H9 (cell line): ENCODE measurements around the gene CHAF1A. TPM values are rescaled to one million over a fixed set of nuclear protein-coding genes. Genes with fewer than 3 reads are reported as not detected.
A peak's percentile ranks its signal among the peaks of the same experiment; 100 is the strongest.

Source experiments
- DNase-seq: peaks from one replicate; pipeline ENCODE4 v3.0.0-alpha.2; 2017
- H2AFZ ChIP-seq: one replicate; pipeline ENCODE4 v1.6.1; 2013; ENCODE audit warnings: mild to moderate bottlenecking, low read length, control low read depth, moderate library complexity
- H2AK5ac ChIP-seq: 2 replicates; pipeline ENCODE4 v1.6.1; 2013; ENCODE audit warnings: low read length, control low read depth, mixed read lengths; ENCODE audit not compliant: insufficient read length
- H2BK120ac ChIP-seq: one replicate; pipeline ENCODE4 v1.6.1; 2013; ENCODE audit warnings: low read depth, mild to moderate bottlenecking, low read length, control low read depth, inconsistent platforms; ENCODE audit not compliant: poor library complexity, severe bottlenecking
- H2BK12ac ChIP-seq: 2 replicates; pipeline ENCODE4 v1.6.1; 2013; ENCODE audit warnings: low read length, control low read depth, mixed read lengths, low read depth; ENCODE audit not compliant: insufficient read length
- H2BK15ac ChIP-seq: 2 replicates; pipeline ENCODE4 v1.6.1; 2013; ENCODE audit warnings: low read depth, low read length, control low read depth
- H2BK20ac ChIP-seq: one replicate; pipeline ENCODE4 v1.6.1; 2013; ENCODE audit warnings: low read depth, mild to moderate bottlenecking, low read length, control low read depth, inconsistent platforms; ENCODE audit not compliant: poor library complexity, severe bottlenecking
- H2BK5ac ChIP-seq: 2 replicates; pipeline ENCODE4 v1.6.1; 2013; ENCODE audit warnings: low read length, control low read depth, mixed read lengths; ENCODE audit not compliant: insufficient read length
- H3K14ac ChIP-seq: 2 replicates; pipeline ENCODE4 v1.6.1; 2013; ENCODE audit warnings: low read length, control low read depth; ENCODE audit not compliant: insufficient read depth
- H3K18ac ChIP-seq: 2 replicates; pipeline ENCODE4 v1.6.1; 2013; ENCODE audit warnings: low read depth, mild to moderate bottlenecking, mixed read lengths, low read length, control low read depth; ENCODE audit not compliant: insufficient read length
- H3K23ac ChIP-seq: 2 replicates; pipeline ENCODE4 v1.6.1; 2013; ENCODE audit warnings: low read length, control low read depth, mixed read lengths, low read depth; ENCODE audit not compliant: insufficient read length
- H3K23me2 ChIP-seq: 2 replicates; pipeline ENCODE4 v1.6.1; 2013; ENCODE audit warnings: low read depth, mild to moderate bottlenecking, mixed read lengths, low read length, control low read depth; ENCODE audit not compliant: insufficient read length, poor library complexity, severe bottlenecking
- H3K27ac ChIP-seq: 2 replicates; pipeline ENCODE4 v1.5.1; 2013; ENCODE audit warnings: low read length, control low read depth, mixed read lengths, low read depth; ENCODE audit not compliant: insufficient read length
- H3K27me3 ChIP-seq: 2 replicates; pipeline ENCODE4 v1.6.1; 2013; ENCODE audit warnings: low read length, control low read depth, inconsistent platforms; ENCODE audit not compliant: insufficient read depth
- H3K4ac ChIP-seq: 2 replicates; pipeline ENCODE4 v1.6.1; 2013; ENCODE audit warnings: low read depth, mild to moderate bottlenecking, control low read depth, inconsistent platforms, low read length, moderate library complexity
- H3K4me1 ChIP-seq: 2 replicates; pipeline ENCODE4 v1.6.1; 2013; ENCODE audit warnings: low read length, control low read depth, inconsistent platforms; ENCODE audit not compliant: insufficient read depth
- H3K4me2 ChIP-seq: 2 replicates; pipeline ENCODE4 v1.6.1; 2013; ENCODE audit warnings: low read length, control low read depth, mixed read lengths; ENCODE audit not compliant: insufficient read length, insufficient read depth
- H3K56ac ChIP-seq: 2 replicates; pipeline ENCODE4 v1.6.1; 2013; ENCODE audit warnings: low read depth, mild to moderate bottlenecking, mixed read lengths, low read length, control low read depth; ENCODE audit not compliant: insufficient read length
- H3K79me1 ChIP-seq: 2 replicates; pipeline ENCODE4 v1.6.1; 2013; ENCODE audit warnings: low read depth, mild to moderate bottlenecking, moderate library complexity, low read length, control low read depth, inconsistent platforms; ENCODE audit not compliant: insufficient read depth, poor library complexity, severe bottlenecking
- H3K79me2 ChIP-seq: 2 replicates; pipeline ENCODE4 v1.6.1; 2013; ENCODE audit warnings: low read length, control low read depth, inconsistent platforms; ENCODE audit not compliant: insufficient read depth
- H3K9ac ChIP-seq: 2 replicates; pipeline ENCODE4 v1.6.1; 2013; ENCODE audit warnings: low read length, control low read depth, mixed read lengths; ENCODE audit not compliant: insufficient read length; ENCODE audit errors: extremely low read depth
- H3K9me3 ChIP-seq: one replicate; pipeline ENCODE4 v1.6.1; 2013; ENCODE audit warnings: low read depth, low read length, inconsistent platforms; ENCODE audit not compliant: control insufficient read depth
- H3T11ph ChIP-seq: one replicate; pipeline ENCODE4 v1.6.1; 2013; ENCODE audit warnings: mild to moderate bottlenecking, low read length, control low read depth, inconsistent platforms
- H4K20me1 ChIP-seq: one replicate; pipeline ENCODE4 v1.6.1; 2013; ENCODE audit not compliant: control insufficient read depth, insufficient read length, insufficient read depth
- H4K5ac ChIP-seq: 2 replicates; pipeline ENCODE4 v1.6.1; 2013; ENCODE audit warnings: low read depth, mild to moderate bottlenecking, mixed read lengths, low read length, control low read depth; ENCODE audit not compliant: insufficient read length
- H4K8ac ChIP-seq: replicated peaks from 2 replicates; pipeline ENCODE4 v1.6.1; 2013; ENCODE audit warnings: low read length, control low read depth, mixed read lengths, low read depth; ENCODE audit not compliant: insufficient read length
- H4K91ac ChIP-seq: 2 replicates; pipeline ENCODE4 v1.6.1; 2013; ENCODE audit warnings: low read depth, mild to moderate bottlenecking, moderate library complexity, mixed read lengths, low read length, control low read depth; ENCODE audit not compliant: insufficient read length
- H3K27ac Mint-ChIP-seq, 3 experiments: 2 replicates in 2 of 3; 3 replicates in 1 of 3; pipeline ENCODE4 v1.8.0; 2020 to 2021; ENCODE audit warnings: mixed read lengths in 3 of 3, mild to moderate bottlenecking in 1 of 3, moderate library complexity in 1 of 3
- H3K27me3 Mint-ChIP-seq: 2 replicates; pipeline ENCODE4 v1.8.0; 2021; ENCODE audit warnings: low read depth, mild to moderate bottlenecking, moderate library complexity, mixed read lengths
- H3K36me3 Mint-ChIP-seq, 3 experiments: 2 replicates in 2 of 3; 3 replicates in 1 of 3; pipeline ENCODE4 v1.8.0; 2020 to 2021; ENCODE audit warnings: low read depth in 3 of 3, mixed read lengths in 3 of 3; ENCODE audit not compliant: insufficient read depth in 1 of 3
- H3K4me1 Mint-ChIP-seq, 2 experiments: 2 replicates each; pipeline ENCODE4 v1.8.0; 2020; ENCODE audit warnings: mixed read lengths in 2 of 2
- H3K4me3 Mint-ChIP-seq, 2 experiments: 2 replicates in 1 of 2; 3 replicates in 1 of 2; pipeline ENCODE4 v1.8.0; 2020 to 2021; ENCODE audit warnings: mild to moderate bottlenecking in 2 of 2, mixed read lengths in 2 of 2, moderate library complexity in 1 of 2
- H3K9me3 Mint-ChIP-seq, 2 experiments: 2 replicates in 1 of 2; 3 replicates in 1 of 2; pipeline ENCODE4 v1.8.0; 2020; ENCODE audit warnings: mild to moderate bottlenecking in 2 of 2, mixed read lengths in 2 of 2, moderate library complexity in 1 of 2
- WGBS: extraction: QIAGEN DNeasy Blood & Tissue Kit; methylation state at CpG from one replicate; pipeline ENCODE4 v1.1.7; 2013; ENCODE audit warnings: missing lambda C conversion rate, low lambda C conversion rate, mixed read lengths; ENCODE audit not compliant: insufficient read length; ENCODE audit errors: extremely low coverage; 5-methylcytosine and 5-hydroxymethylcytosine counted together
- total RNA-seq: library from RNA; stranded (reverse); gene quantifications from 2 replicates; pipeline ENCODE4 v1.2.1, GENCODE V29; 2021
- TF ChIP-seq, protein P1 (sequence below): fragments of 200-600 bp; sonication (generic); conservative IDR thresholded peaks from 3 replicates; pipeline ENCODE4 v1.8.0; 2021; ENCODE audit warnings: antibody characterized with exemption, mild to moderate bottlenecking

The CHAF1A gene
- total RNA-seq, 1 experiment from 2014 or later = 143 TPM

GRCh38 chr19:4483385-4483784, 80.9 kb downstream of the CHAF1A start:
- no peak overlapping the region for H3K14ac ChIP-seq
- H3K23ac ChIP-seq = no peak overlapping the region
- no peaks in the 10 kb centered on the region for H3K23me2 ChIP-seq
- H3K56ac ChIP-seq = no peak overlapping the region
- no peak overlapping the region for H2BK15ac ChIP-seq
- no peak overlapping the region for H3K4ac ChIP-seq
- no peaks in the 10 kb centered on the region for H3K9me3 ChIP-seq
- H4K20me1 ChIP-seq = no peaks in the 10 kb centered on the region
- H3K18ac ChIP-seq = no peak overlapping the region
- H2AK5ac ChIP-seq = no peak overlapping the region
- Mint-ChIP-seq H3K27me3 (no peaks in the 10 kb centered on the region), H3K36me3 (peaks cover 16 to 44% (median 41%) of the 10 kb centered on the region in 3 experiments; a peak in 6 of 7 replicates), H3K27ac (peak overlapping the region in 2 of 3 experiments; percentile 19 to 67; a peak in 2 of 7 replicates), H3K4me3 (no peak overlapping the region), H3K9me3 (no peaks in the 10 kb centered on the region), H3K4me1 (no peaks in the 10 kb centered on the region)
- H3K79me1 ChIP-seq = no peaks in the 10 kb centered on the region
- H3K27ac ChIP-seq = no peak overlapping the region
- H2BK12ac ChIP-seq = no peak overlapping the region
- no peak overlapping the region for H4K8ac ChIP-seq
- H2BK20ac ChIP-seq = no peak overlapping the region
- no peak overlapping the region for H3K9ac ChIP-seq
- WGBS = no CpG with 5 or more reads among the region's 19 CpGs
- no peak overlapping the region for H3T11ph ChIP-seq
- DNase-seq = no peak
- no peak overlapping the region for H4K5ac ChIP-seq
- no peaks in the 10 kb centered on the region for H3K27me3 ChIP-seq
- no peaks in the 10 kb centered on the region; the same call in 1 of the 2 replicates for H3K4me1 ChIP-seq
- H3K4me2 ChIP-seq = no peak overlapping the region
- TF ChIP-seq, protein P1, sequence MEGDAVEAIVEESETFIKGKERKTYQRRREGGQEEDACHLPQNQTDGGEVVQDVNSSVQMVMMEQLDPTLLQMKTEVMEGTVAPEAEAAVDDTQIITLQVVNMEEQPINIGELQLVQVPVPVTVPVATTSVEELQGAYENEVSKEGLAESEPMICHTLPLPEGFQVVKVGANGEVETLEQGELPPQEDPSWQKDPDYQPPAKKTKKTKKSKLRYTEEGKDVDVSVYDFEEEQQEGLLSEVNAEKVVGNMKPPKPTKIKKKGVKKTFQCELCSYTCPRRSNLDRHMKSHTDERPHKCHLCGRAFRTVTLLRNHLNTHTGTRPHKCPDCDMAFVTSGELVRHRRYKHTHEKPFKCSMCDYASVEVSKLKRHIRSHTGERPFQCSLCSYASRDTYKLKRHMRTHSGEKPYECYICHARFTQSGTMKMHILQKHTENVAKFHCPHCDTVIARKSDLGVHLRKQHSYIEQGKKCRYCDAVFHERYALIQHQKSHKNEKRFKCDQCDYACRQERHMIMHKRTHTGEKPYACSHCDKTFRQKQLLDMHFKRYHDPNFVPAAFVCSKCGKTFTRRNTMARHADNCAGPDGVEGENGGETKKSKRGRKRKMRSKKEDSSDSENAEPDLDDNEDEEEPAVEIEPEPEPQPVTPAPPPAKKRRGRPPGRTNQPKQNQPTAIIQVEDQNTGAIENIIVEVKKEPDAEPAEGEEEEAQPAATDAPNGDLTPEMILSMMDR = no peak
- H2BK120ac ChIP-seq = no peak overlapping the region
- H2AFZ ChIP-seq = no peak overlapping the region
- H4K91ac ChIP-seq = no peak overlapping the region
- H3K79me2 ChIP-seq = no peaks in the 10 kb centered on the region
- no peak overlapping the region for H2BK5ac ChIP-seq
